PFSK-1 (cell line): ENCODE data around the gene ABCG1.

Experiments
- FOXP2 ChIP-seq: optimal IDR thresholded peaks from 2 replicates; pipeline ENCODE3; 2011; ENCODE audit warnings: borderline replicate concordance, control low read depth, inconsistent platforms; ENCODE audit not compliant: insufficient read depth; ENCODE audit errors: extremely low read length, extremely low read depth
- POLR2AphosphoS5 ChIP-seq: IDR thresholded peaks from 2 replicates; pipeline ENCODE4 v1.6.1; 2012; ENCODE audit warnings: low read depth, mild to moderate bottlenecking, control low read depth, low read length, moderate library complexity
- REST ChIP-seq, 2 experiments: IDR thresholded peaks; 2 replicates each; pipeline versions ENCODE4 v1.6.1 to v1.8.0; 2011 to 2012; ENCODE audit warnings: low read depth in 2 of 2, low read length in 2 of 2, control low read depth in 1 of 2, inconsistent platforms in 1 of 2, mild to moderate bottlenecking in 1 of 2, moderate library complexity in 1 of 2; ENCODE audit not compliant: insufficient read depth in 1 of 2
- SIN3A ChIP-seq: IDR thresholded peaks from 2 replicates; pipeline ENCODE4 v1.6.1; 2012; ENCODE audit warnings: mild to moderate bottlenecking, low read length, moderate library complexity, borderline replicate concordance; ENCODE audit not compliant: insufficient read depth
- TAF1 ChIP-seq: IDR thresholded peaks from 2 replicates; pipeline ENCODE4 v1.6.1; 2012; ENCODE audit warnings: low read length, control low read depth, borderline replicate concordance; ENCODE audit not compliant: insufficient read depth

ABCG1 gene

GRCh38 chr21:42194863-42195262 is 24.1 kb upstream of the ABCG1 start:
- no peak for TF ChIP-seq TAF1
- TF ChIP-seq SIN3A: no peak
- TF ChIP-seq REST (IDR thresholded peaks at IDR 0.05; ENCODE audit: insufficient read depth in 1 of 2, low read depth in 2 of 2, low read length in 2 of 2): no peak
- no peak for TF ChIP-seq POLR2AphosphoS5

GRCh38 chr21:42195378-42196031 is 23.4 kb upstream of the ABCG1 start:
- TF ChIP-seq FOXP2: no peak

GRCh38 chr21:42198929-42199867 is 19.7 kb upstream of the ABCG1 start:
- TF ChIP-seq TAF1: no peak
- TF ChIP-seq SIN3A: no peak
- no peak for TF ChIP-seq POLR2AphosphoS5
- no peak for TF ChIP-seq FOXP2
- TF ChIP-seq REST (IDR thresholded peaks at IDR 0.05; ENCODE audit: insufficient read depth in 1 of 2, low read depth in 2 of 2, low read length in 2 of 2): no peak

- TF ChIP-seq TAF1: no peak
- TF ChIP-seq REST (IDR thresholded peaks at IDR 0.05; ENCODE audit: insufficient read depth in 1 of 2, low read depth in 2 of 2, low read length in 2 of 2): no peak
- no peak for TF ChIP-seq SIN3A
- no peak for TF ChIP-seq FOXP2
- no peak for TF ChIP-seq POLR2AphosphoS5
Measured at GRCh38 chr21:42199868-42200463, 19.0 kb upstream of the ABCG1 start.

- no peak for TF ChIP-seq FOXP2
- TF ChIP-seq REST (IDR thresholded peaks at IDR 0.05; ENCODE audit: insufficient read depth in 1 of 2, low read depth in 2 of 2, low read length in 2 of 2): no peak
- TF ChIP-seq POLR2AphosphoS5: no peak
- TF ChIP-seq TAF1: no peak
- no peak for TF ChIP-seq SIN3A
Measured at GRCh38 chr21:42200906-42201614, 17.9 kb upstream of the ABCG1 start.
